ENCODE data around the gene SIRT4. TPM values are rescaled to one million over a fixed set of nuclear protein-coding genes. Genes with fewer than 3 reads are reported as not detected.
A peak's percentile ranks its signal among the peaks of the same experiment; 100 is the strongest.
"Not testable (repeated sequence)": the region's sequence is repeated elsewhere in the genome, so short reads cannot be mapped to it uniquely, and the experiment has no call there.

The SIRT4 gene
- total RNA-seq, 1 donor from 2014 or later: 3.2 TPM

DNA sequence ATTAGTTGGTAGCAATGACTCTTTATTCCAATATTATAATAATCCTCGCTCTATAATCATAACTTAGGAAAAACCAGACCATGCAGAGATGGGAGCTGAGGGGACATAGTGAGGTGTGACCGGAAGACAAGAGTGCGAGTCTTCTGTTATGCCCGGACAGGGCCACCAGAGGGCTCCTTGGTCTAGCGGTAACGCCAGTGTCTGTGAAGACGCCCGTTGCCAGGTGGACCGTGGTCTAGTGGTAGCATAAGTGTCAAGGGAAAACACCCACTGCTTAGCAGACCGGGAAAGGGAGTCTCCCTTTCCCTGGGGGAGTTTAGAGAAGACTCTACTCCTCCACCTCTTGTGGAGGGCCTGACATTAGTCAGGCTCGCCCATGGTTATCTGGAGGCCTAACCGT, 33.3 kb downstream of the SIRT4 start:
- DNase-seq (ENCODE audit: low read depth in 2 of 2): peak in 1 of 2 donors; percentile 56

DNA sequence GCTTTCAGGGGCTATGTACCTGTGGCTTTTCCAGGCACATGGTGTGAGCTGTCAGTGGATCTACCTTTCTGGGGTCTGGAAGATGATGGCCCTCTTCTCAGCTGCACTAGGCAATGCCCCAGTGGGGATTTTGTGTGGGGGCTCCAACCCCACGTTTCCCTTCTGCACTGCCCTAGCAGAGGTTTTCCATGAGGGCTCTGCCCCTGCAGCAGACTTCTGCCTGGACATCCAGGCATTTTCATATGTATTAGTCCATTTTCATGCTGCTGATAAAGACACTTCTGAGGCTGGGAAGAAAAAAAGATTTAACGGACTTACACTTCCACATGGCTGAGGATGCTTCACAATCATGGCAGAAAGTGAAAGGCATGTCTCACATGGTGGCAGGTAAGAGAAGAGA, 34.3 kb downstream of the SIRT4 start:
- DNase-seq (ENCODE audit: low read depth in 2 of 2): not testable (repeated sequence)

DNA sequence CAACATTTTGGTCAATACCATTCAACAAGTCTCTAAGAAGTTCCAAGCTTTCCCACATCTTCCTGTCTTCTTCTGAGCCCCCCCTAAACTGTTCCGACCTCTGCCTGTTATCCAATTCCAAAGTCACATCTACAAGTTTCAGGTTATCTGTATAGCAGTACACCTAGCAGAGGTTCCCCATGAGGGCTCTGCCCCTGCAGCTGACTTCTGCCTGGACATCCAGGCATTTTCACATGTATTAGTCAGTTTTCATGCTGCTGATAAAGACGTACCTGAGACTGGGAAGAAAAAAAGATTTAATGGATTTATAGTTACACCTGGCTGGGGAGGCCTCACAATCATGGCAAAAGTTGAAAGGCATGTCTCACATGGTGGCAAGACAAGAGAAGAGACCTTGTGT, 35.6 kb downstream of the SIRT4 start:
- no peak for DNase-seq (ENCODE audit: low read depth in 2 of 2)

DNA sequence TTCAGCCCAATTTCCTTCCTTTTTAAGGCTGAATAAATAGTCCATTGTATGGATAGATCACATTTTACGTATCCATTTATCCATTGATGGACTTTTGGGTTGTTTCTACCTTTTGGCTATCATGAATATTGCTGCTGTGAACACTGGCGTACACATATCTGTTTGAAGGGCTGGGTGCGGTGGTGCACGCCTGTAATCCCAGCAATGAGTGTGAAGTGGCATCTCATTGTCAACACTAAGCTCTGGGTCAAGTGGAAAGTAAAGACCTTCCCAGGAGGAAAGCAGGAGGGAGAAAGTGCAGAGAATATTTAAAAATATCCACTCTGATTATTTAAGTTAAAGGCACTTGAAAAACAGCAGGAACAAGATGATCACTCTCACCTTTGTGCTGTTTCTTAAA, 37.1 kb downstream of the SIRT4 start:
- DNase-seq (ENCODE audit: low read depth in 2 of 2): no peak

DNA sequence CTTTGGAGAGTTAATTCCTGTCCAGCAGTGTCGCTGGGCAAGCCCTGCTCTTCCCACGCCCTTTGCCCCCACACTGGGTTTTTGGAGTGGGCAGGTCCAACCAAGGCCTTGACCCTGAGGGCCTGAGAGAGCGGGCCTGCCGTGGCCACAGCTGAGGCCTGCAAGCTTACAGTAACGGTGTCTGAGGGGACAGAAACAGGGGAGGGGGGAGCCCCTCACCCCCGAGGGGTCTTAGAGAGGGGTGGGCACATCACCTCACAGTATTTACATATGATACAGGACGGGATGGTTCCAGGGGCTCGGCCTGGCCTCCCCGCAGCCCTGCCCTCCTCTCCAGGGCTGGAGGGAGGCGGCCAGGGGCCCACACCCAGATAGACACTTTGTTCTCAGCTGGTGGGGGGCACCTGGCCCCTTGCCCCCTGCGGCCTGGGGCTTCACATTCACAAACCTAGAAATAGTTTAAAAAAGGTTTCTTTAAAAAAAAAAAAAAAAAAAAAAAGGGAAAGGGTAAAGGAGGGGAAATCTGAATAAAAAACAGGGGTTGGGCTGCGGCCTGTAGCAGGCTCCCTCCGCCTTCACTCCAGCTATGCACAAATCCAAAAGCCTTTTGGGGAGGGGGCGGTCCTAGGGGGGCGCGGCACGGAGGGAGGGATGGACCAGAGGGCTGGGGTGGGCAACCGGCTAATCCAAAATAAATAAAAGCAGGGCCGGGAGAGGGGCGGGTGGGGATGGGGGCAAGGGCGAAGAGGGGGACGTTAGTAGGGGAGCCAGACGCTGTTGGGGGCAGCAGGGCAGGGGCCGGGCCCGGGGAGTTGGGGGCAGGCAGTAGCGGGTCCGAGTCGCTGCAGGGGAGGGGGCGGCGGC, 40.3 kb downstream of the SIRT4 start:
- no peak for DNase-seq (ENCODE audit: low read depth in 2 of 2)

DNA sequence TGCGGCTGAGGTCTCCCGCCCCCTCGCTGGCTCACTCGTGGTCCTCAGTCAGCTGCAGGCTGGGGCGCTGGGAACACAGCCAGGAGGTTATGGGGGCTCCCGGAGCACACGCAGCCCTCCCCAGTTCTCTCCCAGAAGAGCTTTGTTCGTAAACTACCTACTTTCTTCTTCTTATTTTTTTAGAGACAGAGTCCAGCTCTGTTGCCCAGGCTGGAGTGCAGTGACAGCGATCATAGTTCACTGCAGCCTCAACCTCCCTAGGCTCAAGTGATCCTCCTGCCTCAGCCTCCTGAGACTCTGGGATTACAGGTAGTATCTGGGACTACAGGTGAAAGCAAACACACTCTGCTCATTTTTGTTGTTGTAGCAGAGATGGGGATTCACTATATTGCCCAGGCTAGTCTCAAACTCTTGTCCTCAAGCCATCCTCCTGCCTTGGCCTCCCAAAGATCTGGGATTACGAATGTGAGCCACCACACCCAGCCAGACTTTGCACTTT, 41.0 kb downstream of the SIRT4 start:
- no peak for DNase-seq (ENCODE audit: low read depth in 2 of 2)

DNA sequence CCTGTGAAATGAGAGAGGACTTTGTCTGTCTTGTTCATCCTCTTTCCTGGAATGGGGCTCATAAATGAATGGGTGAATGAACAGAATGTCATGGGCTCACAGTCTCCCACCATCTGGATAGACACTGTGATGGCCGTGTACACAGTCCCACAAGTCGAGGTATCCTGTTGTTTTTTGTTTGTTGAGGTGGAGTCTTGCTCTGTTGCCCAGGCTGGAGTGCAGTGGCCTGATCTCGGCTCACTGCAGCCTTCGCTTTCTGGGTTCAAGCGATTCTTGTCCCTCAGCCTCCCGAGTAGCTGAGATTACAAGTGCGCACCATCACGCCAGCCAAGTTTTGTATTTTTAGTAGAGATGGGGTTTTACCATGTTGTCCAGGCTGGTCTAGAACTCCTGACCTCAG, 41.6 kb downstream of the SIRT4 start:
- DNase-seq (ENCODE audit: low read depth in 2 of 2): no peak

DNA sequence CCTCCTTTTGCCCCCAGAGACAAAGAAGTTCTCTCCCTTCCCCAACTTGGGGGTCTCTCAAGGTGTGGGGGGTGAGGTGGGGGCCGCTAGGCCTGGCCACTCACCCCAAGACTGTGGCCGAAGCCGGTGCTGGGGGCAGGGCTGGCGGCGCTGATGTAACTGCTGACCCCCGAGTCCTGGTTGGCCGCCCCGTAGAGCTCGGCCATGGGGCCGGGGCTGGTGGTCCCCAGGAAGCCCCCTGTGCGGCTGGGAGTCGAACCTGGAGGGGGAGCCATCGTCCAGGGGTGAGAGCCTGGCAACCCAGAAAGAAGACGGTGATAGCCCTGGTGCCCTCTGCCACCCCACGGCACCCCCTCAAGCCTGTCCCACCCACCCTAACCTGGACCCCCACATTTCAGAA, 43.9 kb downstream of the SIRT4 start:
- no peak for DNase-seq (ENCODE audit: low read depth in 2 of 2)

DNA sequence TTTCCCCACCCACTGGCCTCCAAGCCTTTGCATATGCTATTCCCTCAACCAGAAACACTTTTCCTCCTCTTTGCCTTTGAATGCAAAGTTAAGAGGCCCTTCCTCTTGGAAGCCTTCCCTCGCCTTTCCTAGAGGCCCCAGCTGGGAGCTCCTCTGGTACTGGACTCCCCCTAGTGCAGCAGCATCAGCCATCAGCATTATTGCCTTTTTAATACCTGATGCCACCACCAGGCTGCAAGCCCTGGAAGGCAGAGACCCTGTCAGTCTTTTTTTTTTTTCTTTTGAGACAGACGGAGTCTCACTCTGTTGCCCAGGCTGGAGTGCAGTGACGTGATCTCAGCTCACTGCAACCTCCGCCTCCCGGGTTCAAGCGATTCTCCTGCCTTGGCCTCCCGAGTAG, 44.6 kb downstream of the SIRT4 start:
- DNase-seq (ENCODE audit: low read depth in 2 of 2): no peak

DNA sequence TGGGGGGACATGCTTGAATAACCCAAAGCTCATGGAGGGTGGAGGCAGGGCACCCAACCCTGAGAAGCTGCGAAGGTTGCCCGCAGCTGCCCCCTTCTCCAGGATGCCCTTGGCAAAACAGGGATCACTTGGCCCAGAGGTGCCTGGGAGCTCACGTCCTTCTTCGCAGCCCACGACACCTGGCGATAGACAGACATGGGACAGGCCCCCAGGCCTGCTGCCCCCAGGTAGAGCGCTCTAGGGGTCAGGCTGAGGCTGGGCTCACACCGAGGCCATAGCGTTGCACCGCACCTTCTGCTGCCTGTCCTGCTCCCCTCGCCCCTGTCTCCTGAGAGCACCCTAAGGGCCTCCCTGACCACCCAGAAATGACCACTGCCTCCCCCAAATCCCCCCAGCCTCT, 45.6 kb downstream of the SIRT4 start:
- no peak for DNase-seq (ENCODE audit: low read depth in 2 of 2)

DNA sequence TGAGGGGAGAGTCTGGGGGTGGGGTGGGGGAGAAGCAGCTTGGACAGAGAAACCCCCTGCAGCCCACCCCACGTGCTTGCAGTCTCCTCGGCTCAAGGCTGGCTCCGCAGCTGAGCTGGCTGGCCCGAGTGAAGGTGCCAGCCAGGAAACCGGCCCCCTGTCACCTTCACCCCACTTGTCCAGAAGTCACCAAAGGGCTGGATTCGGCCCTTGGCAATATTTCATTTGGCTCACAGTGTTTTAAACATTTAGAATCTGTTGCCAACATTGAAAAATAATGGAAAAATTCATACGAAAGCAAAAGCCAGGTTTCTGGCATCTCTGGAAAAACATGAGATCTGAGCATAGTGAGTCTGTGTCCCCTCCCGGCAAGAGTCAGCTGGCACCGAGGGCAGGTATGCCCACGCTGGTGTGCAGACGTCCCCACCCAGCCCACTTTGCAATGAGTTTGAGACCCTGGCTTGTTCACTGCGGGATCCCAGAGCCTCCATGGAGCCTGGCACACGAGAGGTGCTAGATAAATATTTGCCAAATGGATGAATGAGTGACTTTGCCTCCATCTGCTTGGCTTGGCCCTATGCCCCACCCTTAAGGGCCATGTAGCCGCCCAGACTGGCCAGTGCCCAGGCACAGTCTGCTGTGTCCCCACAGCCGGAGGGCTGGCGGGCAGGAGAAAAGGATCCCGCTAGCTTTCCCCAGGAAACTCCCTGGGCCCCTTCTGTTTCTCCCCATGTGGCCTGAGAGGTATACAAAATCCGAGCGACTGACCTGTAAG, 48.6 kb downstream of the SIRT4 start:
- DNase-seq (ENCODE audit: low read depth in 2 of 2): peak in 1 of 2 donors; percentile 57

DNA sequence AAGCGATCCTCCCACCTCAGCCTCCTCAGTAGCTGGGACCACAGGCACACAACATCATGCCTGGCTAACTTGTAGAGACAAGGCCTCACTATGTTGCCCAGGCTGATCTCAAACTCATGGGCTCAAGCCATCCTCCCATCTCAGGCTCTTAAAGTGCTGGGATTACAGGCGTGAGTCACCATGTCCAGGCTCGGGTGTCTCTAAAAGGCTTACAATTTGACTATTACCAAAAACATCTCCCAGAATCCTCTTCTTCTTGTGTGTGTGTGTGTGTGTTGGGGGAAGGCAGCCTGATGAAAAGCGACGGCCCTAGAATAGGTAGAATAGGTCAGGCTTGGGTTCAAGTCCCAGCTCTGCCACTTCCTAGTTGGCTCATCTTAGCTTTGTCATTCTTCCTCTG, 50.0 kb downstream of the SIRT4 start:
- DNase-seq (ENCODE audit: low read depth in 2 of 2): no peak

DNA sequence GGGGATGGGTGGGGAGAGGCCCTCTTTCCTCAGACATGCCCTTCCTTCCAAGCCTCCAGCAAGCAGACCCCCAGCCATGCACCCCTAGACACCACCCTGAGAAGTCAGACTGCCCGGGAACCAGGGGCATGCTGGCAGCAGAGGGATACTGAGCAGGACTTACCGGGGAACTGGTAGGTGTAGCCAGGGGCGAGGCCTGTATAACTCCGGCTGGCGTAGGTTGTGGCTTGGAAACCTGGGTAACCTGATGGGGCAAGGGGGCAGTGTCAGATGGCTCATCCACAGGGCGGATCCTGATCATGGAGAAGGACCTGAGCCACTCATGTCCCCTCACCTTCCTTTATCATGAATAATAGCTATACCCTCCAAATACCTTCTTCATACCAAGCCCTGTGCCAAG, 51.0 kb downstream of the SIRT4 start:
- no peak for DNase-seq (ENCODE audit: low read depth in 2 of 2)

DNA sequence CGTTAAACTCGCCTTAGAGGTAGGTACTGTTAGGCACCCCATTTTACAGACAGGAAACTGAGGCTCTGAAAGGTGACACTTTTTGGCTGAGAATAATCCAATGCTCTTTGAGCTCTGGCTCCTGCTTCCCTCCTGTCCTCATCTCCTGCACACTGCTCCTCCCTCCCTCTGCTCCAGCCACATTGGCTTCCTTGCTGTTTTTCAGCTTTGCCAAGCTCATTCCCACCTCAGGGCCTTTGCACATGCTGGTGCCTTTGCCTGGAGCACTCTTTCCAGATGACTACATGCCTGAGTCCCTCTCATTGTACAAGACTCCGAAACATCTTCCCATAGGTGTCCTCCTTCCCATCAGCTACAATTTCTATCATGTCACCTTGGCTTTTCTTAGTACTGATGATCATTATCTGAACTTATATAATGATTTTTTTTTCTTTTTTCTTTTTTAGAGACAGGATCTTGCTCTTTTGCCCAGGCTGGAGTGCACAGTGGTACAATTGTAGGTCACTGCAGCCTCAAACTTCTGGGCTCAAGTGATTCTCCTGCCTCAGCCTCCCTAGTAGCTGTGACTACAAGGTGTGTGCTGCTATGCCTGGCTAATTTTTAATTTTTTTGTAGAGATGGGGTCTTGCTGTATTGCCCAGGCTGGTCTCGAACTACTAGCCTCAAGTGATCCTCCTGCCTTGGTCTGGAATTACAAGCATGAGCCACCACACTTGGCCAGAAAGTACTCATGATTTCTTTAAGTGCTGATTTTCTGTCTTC, 51.6 kb downstream of the SIRT4 start:
- DNase-seq (ENCODE audit: low read depth in 2 of 2): no peak

DNA sequence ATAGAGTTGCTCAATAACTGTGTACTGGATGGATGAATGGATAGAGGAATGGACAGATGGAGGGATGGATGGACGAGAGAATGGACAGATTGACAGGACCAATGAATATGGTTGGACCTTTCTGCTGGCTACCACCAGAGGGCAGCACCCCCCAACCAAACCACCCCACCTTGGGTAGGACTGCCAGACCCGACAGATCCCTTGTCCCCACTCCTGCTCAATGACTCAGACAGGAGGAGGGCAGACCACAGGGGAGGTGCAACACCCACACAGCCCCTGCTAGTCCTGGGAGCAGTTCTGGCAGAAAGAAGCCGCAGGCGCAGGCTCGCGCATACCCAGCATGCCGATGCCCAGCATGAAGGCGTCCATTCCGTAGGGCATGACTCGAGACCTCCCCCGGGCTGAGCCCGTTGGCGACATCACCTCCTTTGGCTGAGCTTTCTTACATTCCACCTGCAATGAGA, 54.5 kb downstream of the SIRT4 start:
- peak; percentile 81 to 85 for DNase-seq (ENCODE audit: low read depth in 2 of 2)

DNA sequence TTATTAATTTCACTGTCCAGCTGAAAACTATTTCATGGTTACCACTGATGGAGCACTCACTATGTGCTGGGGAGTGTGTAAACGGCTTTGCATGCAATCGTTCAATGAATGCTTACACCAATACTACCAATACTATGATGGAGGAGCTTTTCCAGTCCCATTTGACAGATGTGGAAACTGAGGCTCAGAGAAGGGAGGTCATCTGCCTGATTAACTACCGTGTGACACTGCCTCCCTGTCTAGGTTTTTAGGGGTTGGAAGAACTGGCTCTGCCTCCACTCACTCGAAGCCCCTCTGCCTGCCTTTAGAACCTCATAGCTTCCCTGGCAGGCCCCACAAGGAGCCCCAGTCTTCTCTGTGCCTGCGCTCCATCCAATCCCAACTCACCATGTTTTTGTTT, 55.0 kb downstream of the SIRT4 start:
- no peak for DNase-seq (ENCODE audit: low read depth in 2 of 2)

DNA sequence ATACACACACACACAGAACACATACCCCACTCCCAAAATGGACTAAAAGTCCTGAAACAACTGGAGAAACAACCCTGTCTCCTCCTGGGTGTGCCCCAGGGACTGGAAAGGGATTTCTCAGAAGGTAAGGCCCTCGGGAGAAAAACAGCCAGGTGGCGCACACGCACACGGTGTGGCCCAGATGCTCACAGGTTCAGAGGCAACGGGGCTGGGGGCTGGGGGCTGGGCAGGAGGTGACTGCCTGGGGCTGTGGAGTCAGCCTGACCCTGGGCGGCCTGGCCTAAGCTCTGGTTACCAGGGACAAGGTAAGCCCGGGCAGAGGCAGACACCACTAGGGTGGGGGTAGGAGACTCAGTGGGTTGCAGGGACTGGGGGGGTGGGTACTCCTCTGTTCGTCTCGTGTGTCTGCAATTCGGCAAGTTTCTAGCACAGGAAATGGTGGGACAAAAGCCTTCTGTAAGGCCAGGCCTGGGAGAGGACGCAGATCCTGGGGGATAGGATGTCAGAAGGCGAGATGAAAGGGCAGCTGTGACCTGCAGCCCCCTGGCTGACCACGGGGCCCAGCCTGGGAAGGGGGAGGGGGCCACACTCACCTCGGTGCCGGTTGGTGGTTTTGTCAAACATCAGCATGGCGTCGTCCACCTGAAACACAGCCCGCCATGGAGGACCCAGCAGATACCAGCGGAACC, 56.4 kb downstream of the SIRT4 start:
- no peak for DNase-seq (ENCODE audit: low read depth in 2 of 2)

DNA sequence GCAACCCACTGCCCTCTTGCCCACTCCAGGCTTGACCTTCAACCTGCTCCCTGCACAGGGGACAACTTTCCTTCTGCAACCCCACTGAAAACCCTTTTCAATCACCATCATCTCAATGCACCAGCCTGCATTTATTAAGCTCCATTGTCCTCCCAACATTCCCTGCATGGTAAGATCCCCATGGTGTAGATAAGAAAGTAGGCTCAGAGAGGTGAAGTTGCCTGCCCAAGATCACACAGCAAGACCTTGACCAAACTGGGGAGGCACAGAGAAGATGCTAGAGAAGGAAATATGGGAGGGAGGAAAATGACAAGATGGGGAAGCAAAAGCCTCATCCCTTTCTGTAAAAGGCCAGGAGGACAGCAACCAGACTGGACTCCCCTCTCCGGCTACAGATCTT, 57.0 kb downstream of the SIRT4 start:
- DNase-seq (ENCODE audit: low read depth in 2 of 2): no peak

DNA sequence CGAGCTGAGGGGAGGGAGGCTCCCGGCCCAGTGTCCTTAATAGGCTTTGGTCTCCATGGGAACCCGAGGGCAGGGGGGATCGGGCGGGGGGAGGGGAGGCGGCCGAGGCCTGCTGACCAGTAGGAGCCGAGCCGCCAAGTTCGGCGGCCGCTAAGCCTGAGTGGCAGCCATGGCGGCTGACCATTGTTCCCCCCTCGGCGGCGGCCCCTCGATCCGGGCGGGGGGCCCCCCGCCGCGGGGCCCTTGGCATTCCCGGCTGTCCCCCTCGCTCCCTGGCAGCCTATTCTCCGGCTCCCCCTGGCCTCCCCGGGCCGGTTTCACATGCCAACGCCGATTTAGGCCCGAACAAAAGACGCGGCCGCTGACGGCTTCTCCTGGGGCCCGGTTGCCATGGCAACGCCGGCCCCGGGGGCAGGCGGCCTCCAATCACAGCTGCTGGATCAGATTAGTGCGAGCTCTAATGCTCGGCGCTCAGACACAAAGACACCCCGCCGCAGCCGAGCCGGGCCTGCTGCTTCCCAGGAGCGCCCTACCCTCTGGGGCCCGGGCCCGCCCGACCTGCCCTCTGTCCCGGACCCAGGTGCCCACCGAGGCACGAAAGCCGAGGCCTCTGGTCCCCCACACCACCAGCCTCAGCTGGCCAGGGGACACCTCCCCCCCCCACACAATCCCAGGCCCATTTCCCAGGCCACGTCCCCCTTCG, 59.5 kb downstream of the SIRT4 start:
- peak; percentile 45 to 82 for DNase-seq (ENCODE audit: low read depth in 2 of 2)
